Measurements from ENCODE around the gene IL26. TPM values are rescaled to one million over a fixed set of nuclear protein-coding genes. Genes with fewer than 3 reads are reported as not detected.
"Not testable (repeated sequence)": the region's sequence is repeated elsewhere in the genome, so short reads cannot be mapped to it uniquely, and the experiment has no call there.

Gene IL26
- total RNA-seq, 1 donor from 2014 or later: not detected

GRCh38 chr12:68210875-68211274 is 14.7 kb downstream of the IL26 start:
- H3K9me3 ChIP-seq: no peaks in the 10 kb centered on the region
- H3K27me3 ChIP-seq: peaks cover 16% of the 10 kb centered on the region
- no peaks in the 10 kb centered on the region for H3K36me3 ChIP-seq
- DNase-seq (no peak), ATAC-seq (no peak)
- intact Hi-C loops (cut with DNase I): no loop called here
- H3K4me3 ChIP-seq: no peak overlapping the region
- TF ChIP-seq, protein P1, sequence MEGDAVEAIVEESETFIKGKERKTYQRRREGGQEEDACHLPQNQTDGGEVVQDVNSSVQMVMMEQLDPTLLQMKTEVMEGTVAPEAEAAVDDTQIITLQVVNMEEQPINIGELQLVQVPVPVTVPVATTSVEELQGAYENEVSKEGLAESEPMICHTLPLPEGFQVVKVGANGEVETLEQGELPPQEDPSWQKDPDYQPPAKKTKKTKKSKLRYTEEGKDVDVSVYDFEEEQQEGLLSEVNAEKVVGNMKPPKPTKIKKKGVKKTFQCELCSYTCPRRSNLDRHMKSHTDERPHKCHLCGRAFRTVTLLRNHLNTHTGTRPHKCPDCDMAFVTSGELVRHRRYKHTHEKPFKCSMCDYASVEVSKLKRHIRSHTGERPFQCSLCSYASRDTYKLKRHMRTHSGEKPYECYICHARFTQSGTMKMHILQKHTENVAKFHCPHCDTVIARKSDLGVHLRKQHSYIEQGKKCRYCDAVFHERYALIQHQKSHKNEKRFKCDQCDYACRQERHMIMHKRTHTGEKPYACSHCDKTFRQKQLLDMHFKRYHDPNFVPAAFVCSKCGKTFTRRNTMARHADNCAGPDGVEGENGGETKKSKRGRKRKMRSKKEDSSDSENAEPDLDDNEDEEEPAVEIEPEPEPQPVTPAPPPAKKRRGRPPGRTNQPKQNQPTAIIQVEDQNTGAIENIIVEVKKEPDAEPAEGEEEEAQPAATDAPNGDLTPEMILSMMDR (IDR thresholded peaks at IDR 0.05): no peak
- H3K4me1 ChIP-seq: no peaks in the 10 kb centered on the region
- no peak overlapping the region for H3K27ac ChIP-seq

- intact Hi-C loops (cut with DNase I); H3K4me1 ChIP-seq; H3K4me3 ChIP-seq; H3K36me3 ChIP-seq; H3K27me3 ChIP-seq; H3K9me3 ChIP-seq; ATAC-seq; H3K27ac ChIP-seq; DNase-seq: not testable (repeated sequence)
Observed at GRCh38 chr12:68209048-68209728, 16.4 kb downstream of the IL26 start.

GRCh38 chr12:68207276-68207675 is 18.3 kb downstream of the IL26 start:
- DNase-seq: no peak
- no peak for ATAC-seq
- Histone ChIP-seq H3K9me3 (no peaks in the 10 kb centered on the region), H3K4me1 (no peaks in the 10 kb centered on the region), H3K27me3 (no peaks in the 10 kb centered on the region), H3K4me3 (no peak overlapping the region), H3K36me3 (no peaks in the 10 kb centered on the region), H3K27ac (no peak overlapping the region)
- intact Hi-C loops (cut with DNase I): no loop called here
- TF ChIP-seq, protein P1 (IDR thresholded peaks at IDR 0.05): no peak

DNA sequence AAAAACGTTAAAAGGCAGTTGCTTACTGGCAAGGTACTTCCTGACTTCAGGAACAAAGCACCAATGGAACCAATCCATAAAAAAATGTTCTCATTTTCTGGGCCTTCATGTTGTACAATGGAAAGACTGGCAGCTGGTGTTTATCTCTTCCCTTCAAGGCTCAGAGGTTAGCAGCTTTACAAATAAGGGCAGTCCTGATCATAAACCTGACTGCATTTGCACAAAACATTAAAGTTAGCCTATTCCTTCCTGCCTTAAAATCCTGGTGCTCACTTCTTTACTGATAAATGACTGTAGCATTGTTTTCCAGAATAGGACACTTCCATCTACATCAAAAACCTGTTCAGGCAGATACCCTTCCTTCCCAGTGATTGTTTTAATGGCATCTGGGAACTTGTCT is 19.2 kb downstream of the IL26 start:
- intact Hi-C loops (cut with DNase I): no loop called here
- H3K4me3 ChIP-seq: no peak overlapping the region
- H3K27me3 ChIP-seq: no peaks in the 10 kb centered on the region
- H3K9me3 ChIP-seq: no peaks in the 10 kb centered on the region
- no peaks in the 10 kb centered on the region for H3K4me1 ChIP-seq
- no peak overlapping the region for H3K27ac ChIP-seq
- TF ChIP-seq, protein P1 (IDR thresholded peaks at IDR 0.05): no peak
- DNase-seq (no peak), ATAC-seq (no peak)
- no peaks in the 10 kb centered on the region for H3K36me3 ChIP-seq

- TF ChIP-seq, protein P1 (IDR thresholded peaks at IDR 0.05): no peak
- Histone ChIP-seq H3K36me3 (no peaks in the 10 kb centered on the region), H3K9me3 (no peaks in the 10 kb centered on the region), H3K4me1 (no peaks in the 10 kb centered on the region), H3K27me3 (peaks cover 4% of the 10 kb centered on the region), H3K4me3 (no peak overlapping the region), H3K27ac (no peak overlapping the region)
- intact Hi-C loops (cut with DNase I): no loop called here
- DNase-seq (no peak), ATAC-seq (no peak)
Observed at GRCh38 chr12:68203460-68203875, 22.1 kb downstream of the IL26 start.

- H3K9me3 ChIP-seq: no peaks in the 10 kb centered on the region
- DNase-seq (no peak), ATAC-seq (no peak)
- H3K4me3 ChIP-seq: no peak overlapping the region
- intact Hi-C loops (cut with DNase I): no loop called here
- H3K27ac ChIP-seq: no peak overlapping the region
- TF ChIP-seq, protein P1 (IDR thresholded peaks at IDR 0.05): no peak
- no peaks in the 10 kb centered on the region for H3K36me3 ChIP-seq
- H3K27me3 ChIP-seq: peaks cover 7% of the 10 kb centered on the region
- H3K4me1 ChIP-seq: no peaks in the 10 kb centered on the region
Observed at GRCh38 chr12:68200854-68201253, 24.8 kb downstream of the IL26 start.

All from upper lobe of right lung (tissue), 1 donor.